ENCODE measurements around the gene KIFBP. TPM values are rescaled to one million over a fixed set of nuclear protein-coding genes. Genes with fewer than 3 reads are reported as not detected.

The KIFBP gene
- total and polyA plus RNA-seq, 2 of the 13 experiments (the other 11 are each of a cell fraction or from before 2014, with no cell fraction given), result 13.0 to 21.9 TPM

GRCh38 chr10:69061305-69062161 is 72.9 kb downstream of the KIFBP start (continued):
- TF ChIP-seq ZNF883 (CRISPR knock-in tag; IDR thresholded peaks at IDR 0.05; ENCODE audit: not compliant biosample characterization) (no peak), SAP130 (CRISPR knock-in tag; IDR thresholded peaks at IDR 0.05; ENCODE audit: low read depth) (peak; percentile 34; the same call in 1 of the 2 replicates), ZSCAN30 (CRISPR knock-in tag; IDR thresholded peaks at IDR 0.05) (no peak), ZNF138 (CRISPR knock-in tag; IDR thresholded peaks at IDR 0.05; ENCODE audit: low read depth) (no peak), NFKB2 (CRISPR knock-in tag; IDR thresholded peaks at IDR 0.05; ENCODE audit: borderline replicate concordance) (no peak), ZBTB21 (CRISPR knock-in tag; IDR thresholded peaks at IDR 0.05) (no peak), NRL (CRISPR knock-in tag; IDR thresholded peaks at IDR 0.05; ENCODE audit: borderline replicate concordance) (0 out of 2 replicates have a peak, but pooled peaks have one; percentile 39), CSRNP1 (CRISPR knock-in tag; IDR thresholded peaks at IDR 0.05) (no peak), ZNF775 (CRISPR knock-in tag; IDR thresholded peaks at IDR 0.05; ENCODE audit: borderline replicate concordance) (no peak), GATA4 (IDR thresholded peaks at IDR 0.05; ENCODE audit: borderline replicate concordance, low read depth) (no peak), ZNF740 (CRISPR knock-in tag; IDR thresholded peaks at IDR 0.05) (no peak), ZNF674 (CRISPR knock-in tag; IDR thresholded peaks at IDR 0.05; ENCODE audit: low read depth) (no peak), ZNF761 (CRISPR knock-in tag; conservative IDR thresholded peaks at IDR 0.05) (no peak), CSRNP2 (CRISPR knock-in tag; conservative IDR thresholded peaks at IDR 0.05; ENCODE audit: low read depth) (no peak), ZNF512B (CRISPR knock-in tag; IDR thresholded peaks at IDR 0.05; ENCODE audit: borderline replicate concordance) (0 out of 2 replicates have a peak, but pooled peaks have one; percentile 58), SYNCRIP (IDR thresholded peaks at IDR 0.05; ENCODE audit: insufficient read depth, low read depth, low read length) (no peak), FLYWCH1 (CRISPR knock-in tag; IDR thresholded peaks at IDR 0.05) (no peak), ZNF564 (CRISPR knock-in tag; IDR thresholded peaks at IDR 0.05) (no peak), CENPT (CRISPR knock-in tag; IDR thresholded peaks at IDR 0.05; ENCODE audit: low read depth) (no peak), NPAS2 (CRISPR knock-in tag; IDR thresholded peaks at IDR 0.05; ENCODE audit: borderline replicate concordance) (no peak), SKI (IDR thresholded peaks at IDR 0.05; ENCODE audit: partially characterized antibody) (no peak)
